A549 (cell line): ENCODE measurements around the gene CLDN5. TPM values are rescaled to one million over a fixed set of nuclear protein-coding genes. Genes with fewer than 3 reads are reported as not detected.
A peak's percentile ranks its signal among the peaks of the same experiment; 100 is the strongest.

Experiments used
- ATAC-seq, 2 experiments: fragments of 200-7000 bp in 1 of 2; fragments of >200 bp in 1 of 2; cut with Nextera tagmentation in 1 of 2; cut with Tn5 transposase in 1 of 2; 3 replicates each; pipeline versions ENCODE4 v1.8.0 to v1.9.1; 2018 to 2020; ENCODE audit warnings: mild to moderate bottlenecking in 1 of 2, moderate library complexity in 1 of 2
- CTCF ChIA-PET: fragments of 300-600 bp; sonication (Branson Sonifier 250); formaldehyde crosslinking; extraction: SDS; loops from one replicate; lab custom pipeline; 2021; ENCODE audit warnings: antibody characterized with exemption, inconsistent platforms; lab: Yijun Ruan, JAX
- POLR2A ChIA-PET: fragments of 350-600 bp; formaldehyde crosslinking; extraction: SDS; loops from one replicate; lab custom pipeline; 2021; ENCODE audit warnings: antibody characterized with exemption, inconsistent platforms; lab: Yijun Ruan, JAX
- DNase-seq, 2 experiments: peaks; one replicate each; pipeline versions ENCODE4 v3.0.0 to v3.0.0-alpha.2; 2011 to 2016; ENCODE audit warnings: low read depth in 1 of 2, low spot score in 1 of 2
- FAIRE-seq: peaks from 2 replicates; lab custom pipeline; 2011; peaks lifted over from hg19 to GRCh38; lab: Jason Lieb, UNC
- H3K27ac ChIP-seq, 2 experiments: fragments of >200 bp; sonication (Bioruptor Twin); formaldehyde crosslinking; 3 replicates each; pipeline ENCODE4 v1.5.1; 2016 to 2017
- H3K4me1 ChIP-seq: fragments of >200 bp; sonication (Bioruptor Twin); formaldehyde crosslinking; 3 replicates; pipeline ENCODE4 v1.6.1; 2016
- H3K4me2 ChIP-seq: fragments of >200 bp; sonication (Bioruptor Twin); formaldehyde crosslinking; 3 replicates; pipeline ENCODE4 v1.6.1; 2016
- H3K4me3 ChIP-seq: fragments of >200 bp; sonication (Bioruptor Twin); formaldehyde crosslinking; 3 replicates; pipeline ENCODE4 v1.5.1; 2016
- H3K9me3 ChIP-seq: fragments of >200 bp; sonication (Bioruptor Twin); formaldehyde crosslinking; 3 replicates; pipeline ENCODE4 v1.6.1; 2016
- ATOH8 ChIP-seq: fragments of 250-450 bp; sonication (Bioruptor Pico); IDR thresholded peaks from 2 replicates; pipeline ENCODE4 v1.5.0; 2020; ENCODE audit warnings: low read depth, mild to moderate bottlenecking, moderate library complexity
- ESRRA ChIP-seq: fragments of 150-350 bp; IDR thresholded peaks from 2 replicates; pipeline ENCODE4 v1.6.1; 2014; ENCODE audit warnings: mild to moderate bottlenecking, low read length, borderline replicate concordance
- HOXB13 ChIP-seq: fragments of 250-450 bp; sonication (Bioruptor Pico); IDR thresholded peaks from 2 replicates; pipeline ENCODE4 v1.5.0; 2020; ENCODE audit warnings: low read depth, mild to moderate bottlenecking, moderate library complexity
- HOXB5 ChIP-seq: fragments of 250-450 bp; sonication (Bioruptor Pico); IDR thresholded peaks from 2 replicates; pipeline ENCODE4 v1.5.0; 2020; ENCODE audit warnings: mild to moderate bottlenecking, moderate library complexity
- NFE2L2 ChIP-seq: fragments of 150-350 bp; conservative IDR thresholded peaks from 2 replicates; pipeline ENCODE4 v1.6.1; 2014; ENCODE audit warnings: low read length
- PHF8 ChIP-seq: fragments of 200-600 bp; sonication (generic); IDR thresholded peaks from 2 replicates; pipeline ENCODE4 v1.6.1; 2016; ENCODE audit warnings: low read depth, mild to moderate bottlenecking, antibody characterized with exemption, moderate library complexity, borderline replicate concordance
- REST ChIP-seq: fragments of 200-600 bp; sonication (generic); IDR thresholded peaks from 2 replicates; pipeline ENCODE4 v1.6.1; 2016; ENCODE audit warnings: antibody characterized with exemption, mild to moderate bottlenecking, moderate library complexity
- RFX5 ChIP-seq: fragments of 450-650 bp; IDR thresholded peaks from 2 replicates; pipeline ENCODE4 v1.7.1; 2014; ENCODE audit warnings: antibody characterized with exemption, mild to moderate bottlenecking, moderate library complexity
- SMC3 ChIP-seq: fragments of >200 bp; sonication (Bioruptor Twin); formaldehyde crosslinking; IDR thresholded peaks from 3 replicates; pipeline ENCODE4 v1.6.1; 2018; ENCODE audit warnings: inconsistent platforms
- ZC3H11A ChIP-seq: fragments of 450-650 bp; IDR thresholded peaks from 2 replicates; pipeline ENCODE4 v1.6.1; 2014; ENCODE audit warnings: antibody characterized with exemption, mild to moderate bottlenecking
- WGBS: methylation state at CpG from one replicate; pipeline ENCODE4 v1.1.6; 2017; ENCODE audit errors: missing lambda C conversion rate; 5-methylcytosine and 5-hydroxymethylcytosine counted together
- polyA plus RNA-seq, 4 experiments: library from polyadenylated mRNA; depleted of rRNA in 3 of 4; stranded (reverse); fragments of >200 nt; fragmentation: RNase III in 1 of 4; extraction: RNeasy Plus Mini Kit Qiagen cat#74134 plus additional on column Dnase treatment in 1 of 4; gene quantifications; 2 replicates in 3 of 4; 3 replicates in 1 of 4; pipeline ENCODE4 v1.2.3, GENCODE V29; 2011 to 2017

CLDN5 gene
- polyA plus RNA-seq, 2 of the 4 experiments (the other 2 are of a cell fraction): not detected

- no peak for FAIRE-seq
- Histone ChIP-seq H3K9me3 (no peaks in the 10 kb centered on the region), H3K27ac (no peak overlapping the region), H3K4me1 (peaks cover 8% of the 10 kb centered on the region; the same call in 2 of the 3 replicates), H3K4me3 (no peak overlapping the region), H3K4me2 (peak overlapping the region; percentile 28; the same call in 1 of the 3 replicates)
- ChIA-PET POLR2A (interaction anchor here (0.7 kb wide), 1 partner anchor 30 kb away, joined by 3 read pairs; no protein-coding TSS in a partner anchor), CTCF (interaction anchor here (0.9 to 1.2 kb wide), 3 partner anchors 60 to 63 kb away, joined by 3 read pairs; no protein-coding TSS in a partner anchor)
- 63% methylated on average over 1 of the region's 1 CpG for WGBS
- no peak for TF ChIP-seq REST
- no peak for ATAC-seq
- no peak for DNase-seq
Observed at GRCh38 chr22:19569276-19569640, 45.0 kb upstream of the CLDN5 start.

GRCh38 chr22:19568337-19569275 lies 44.4 kb upstream of the CLDN5 start:
- no peak for FAIRE-seq
- DNase-seq: peak in 1 of 2 experiments; percentile 40
- WGBS: 47% methylated on average over 9 of the region's 9 CpGs
- Histone ChIP-seq H3K4me1 (peaks cover 8% of the 10 kb centered on the region; the same call in 2 of the 3 replicates), H3K4me2 (peak overlapping the region; percentile 28; the same call in 1 of the 3 replicates), H3K27ac (no peak overlapping the region), H3K9me3 (no peaks in the 10 kb centered on the region), H3K4me3 (no peak overlapping the region)
- ATAC-seq: peak; percentile 69 to 72
- POLR2A ChIA-PET: interaction anchor here (0.7 kb wide), 1 partner anchor 29 kb away, joined by 3 read pairs; no protein-coding TSS in a partner anchor
- TF ChIP-seq ATOH8: no peak
- no peak for TF ChIP-seq PHF8
- no peak for TF ChIP-seq NFE2L2
- no peak for TF ChIP-seq HOXB5 (CRISPR knock-in tag)
- TF ChIP-seq ZC3H11A: no peak
- TF ChIP-seq SMC3: no peak
- no peak for TF ChIP-seq REST
- no peak for TF ChIP-seq RFX5
- no peak for TF ChIP-seq ESRRA
- no peak for TF ChIP-seq HOXB13 (CRISPR knock-in tag)
- CTCF ChIA-PET: interaction anchor here (0.8 to 1.2 kb wide), 4 partner anchors 61 to 64 kb away, joined by 3 to 4 read pairs (median 3); no protein-coding TSS in a partner anchor
